ENCODE measurements around the gene ZNF232. TPM values are rescaled to one million over a fixed set of nuclear protein-coding genes. Genes with fewer than 3 reads are reported as not detected.
A peak's percentile ranks its signal among the peaks of the same experiment; 100 is the strongest.
"Not testable (repeated sequence)": the region's sequence is repeated elsewhere in the genome, so short reads cannot be mapped to it uniquely, and the experiment has no call there.

Gene ZNF232
- total RNA-seq, result 8.8 and 10.4 TPM in 2 replicates

GRCh38 chr17:5111402-5112204 is at the start of gene ZNF232:
TSS of gene ZNF232 (minus strand) at chr17:5111878. CDS start at chr17:5111822, 56 bp downstream.
- peak; percentile 86 for DNase-seq (ENCODE audit: low read depth)

GRCh38 chr17:5160702-5161101 is 49.0 kb upstream of the ZNF232 start:
- not testable (repeated sequence) for DNase-seq (ENCODE audit: low read depth)

GRCh38 chr17:5146122-5146521 is 34.4 kb upstream of the ZNF232 start:
- not testable (repeated sequence) for DNase-seq (ENCODE audit: low read depth)

- DNase-seq (ENCODE audit: low read depth), result not testable (repeated sequence)
Observed at GRCh38 chr17:5142877-5143276, 31.2 kb upstream of the ZNF232 start.

GRCh38 chr17:5139458-5139732 is 27.7 kb upstream of the ZNF232 start:
- no peak for DNase-seq (ENCODE audit: low read depth)

- no peak for DNase-seq (ENCODE audit: low read depth)
Observed at GRCh38 chr17:5138616-5139457, 27.2 kb upstream of the ZNF232 start.

- DNase-seq (ENCODE audit: low read depth), result not testable (repeated sequence)
Observed at GRCh38 chr17:5138198-5138544, 26.5 kb upstream of the ZNF232 start.

- DNase-seq (ENCODE audit: low read depth), result not testable (repeated sequence)
Observed at GRCh38 chr17:5137511-5138197, 26.0 kb upstream of the ZNF232 start.

- not testable (repeated sequence) for DNase-seq (ENCODE audit: low read depth)
Observed at GRCh38 chr17:5136580-5137412, 25.1 kb upstream of the ZNF232 start.

GRCh38 chr17:5135726-5136579 is 24.3 kb upstream of the ZNF232 start:
- no peak for DNase-seq (ENCODE audit: low read depth)

- DNase-seq (ENCODE audit: low read depth), result not testable (repeated sequence)
Observed at GRCh38 chr17:5135131-5135712, 23.5 kb upstream of the ZNF232 start.

- DNase-seq (ENCODE audit: low read depth), result not testable (repeated sequence)
Observed at GRCh38 chr17:5134571-5134970, 22.9 kb upstream of the ZNF232 start.

- DNase-seq (ENCODE audit: low read depth), result not testable (repeated sequence)
Observed at GRCh38 chr17:5133961-5134360, 22.3 kb upstream of the ZNF232 start.

GRCh38 chr17:5133311-5133710 is 21.6 kb upstream of the ZNF232 start:
- DNase-seq (ENCODE audit: low read depth), result no peak

- DNase-seq (ENCODE audit: low read depth), result not testable (repeated sequence)
Observed at GRCh38 chr17:5132503-5133225, 21.0 kb upstream of the ZNF232 start.

- DNase-seq (ENCODE audit: low read depth), result not testable (repeated sequence)
Observed at GRCh38 chr17:5131799-5132502, 20.3 kb upstream of the ZNF232 start.

- DNase-seq (ENCODE audit: low read depth), result no peak
Observed at GRCh38 chr17:5131146-5131715, 19.6 kb upstream of the ZNF232 start.

GRCh38 chr17:5130687-5131086 is 19.0 kb upstream of the ZNF232 start:
- DNase-seq (ENCODE audit: low read depth), result not testable (repeated sequence)
